SU-DHL-6 (cell line): ENCODE measurements around the gene CDH13.

ENCODE experiments used
- H2AFZ ChIP-seq: fragments of 200-600 bp; sonication (generic); 2 replicates; pipeline ENCODE4 v1.6.1; 2014; ENCODE audit warnings: low read depth, mild to moderate bottlenecking, moderate library complexity, mixed read lengths, antibody characterized with exemption, low read length; ENCODE audit not compliant: severe bottlenecking
- H3F3A ChIP-seq: fragments of 200-600 bp; shearing (Covaris generic); 2 replicates; pipeline ENCODE4 v1.6.0; 2016; ENCODE audit warnings: antibody characterized with exemption, mild to moderate bottlenecking; ENCODE audit not compliant: insufficient read depth
- H3K27ac ChIP-seq: fragments of 200-600 bp; sonication (generic); 2 replicates; pipeline ENCODE4 v1.5.1; 2016; ENCODE audit warnings: low read depth, mild to moderate bottlenecking, low read length, moderate library complexity, mixed read lengths
- H3K27me3 ChIP-seq: fragments of 200-600 bp; sonication (generic), shearing (Covaris generic); 2 replicates; pipeline ENCODE4 v1.6.0; 2014; ENCODE audit warnings: mild to moderate bottlenecking, low read length
- H3K36me3 ChIP-seq: fragments of 200-600 bp; sonication (generic); 2 replicates; pipeline ENCODE4 v1.6.1; 2014; ENCODE audit warnings: mild to moderate bottlenecking, low read length, mixed read lengths
- H3K4me2 ChIP-seq: fragments of 300-600, 200-600 bp; shearing (Covaris generic), sonication (generic); 2 replicates; pipeline ENCODE4 v1.6.0; 2014; ENCODE audit warnings: low read length, low read depth, mild to moderate bottlenecking; ENCODE audit not compliant: poor library complexity, severe bottlenecking
- H3K4me3 ChIP-seq: fragments of 200-600 bp; sonication (generic); 2 replicates; pipeline ENCODE4 v1.5.1; 2014; ENCODE audit warnings: antibody characterized with exemption, low read length, mild to moderate bottlenecking, mixed read lengths; ENCODE audit not compliant: insufficient read depth, poor library complexity, severe bottlenecking
- H3K79me2 ChIP-seq: fragments of 200-600 bp; sonication (generic); 2 replicates; pipeline ENCODE4 v1.6.1; 2014; ENCODE audit warnings: mild to moderate bottlenecking, low read length, moderate library complexity; ENCODE audit not compliant: insufficient read depth
- H3K9ac ChIP-seq: fragments of 200-600 bp; sonication (generic); 2 replicates; pipeline ENCODE4 v1.7.0; 2014; ENCODE audit warnings: mild to moderate bottlenecking, low read length
- H3K9me2 ChIP-seq: fragments of 200-600 bp; sonication (generic); replicated peaks from 2 replicates; pipeline ENCODE4 v1.6.1; 2014; ENCODE audit warnings: low read length; ENCODE audit not compliant: insufficient read depth
- H3K9me3 ChIP-seq: fragments of 200-600 bp; sonication (generic); 2 replicates; pipeline ENCODE4 v1.6.1; 2014; ENCODE audit warnings: low read length, mixed read lengths; ENCODE audit not compliant: insufficient read depth
- H4K20me1 ChIP-seq: fragments of 200-600 bp; sonication (generic); 2 replicates; pipeline ENCODE4 v1.6.1; 2014; ENCODE audit warnings: low read depth, mild to moderate bottlenecking, antibody characterized with exemption, low read length, moderate library complexity, mixed read lengths
- CTCF ChIP-seq: fragments of 200-600 bp; sonication (generic); IDR thresholded peaks from one replicate; pipeline ENCODE4 v1.5.1; 2017; ENCODE audit warnings: antibody characterized with exemption, mild to moderate bottlenecking, low read length, moderate library complexity; ENCODE audit not compliant: insufficient read depth, poor library complexity, severe bottlenecking
- EZH2phosphoT487 ChIP-seq: fragments of 200-600 bp; sonication (generic), shearing (Covaris generic); conservative IDR thresholded peaks from 2 replicates; pipeline ENCODE4 v1.6.1; 2018; ENCODE audit warnings: mild to moderate bottlenecking, antibody characterized with exemption, low read length, moderate library complexity, mixed read lengths

CDH13 gene

DNA sequence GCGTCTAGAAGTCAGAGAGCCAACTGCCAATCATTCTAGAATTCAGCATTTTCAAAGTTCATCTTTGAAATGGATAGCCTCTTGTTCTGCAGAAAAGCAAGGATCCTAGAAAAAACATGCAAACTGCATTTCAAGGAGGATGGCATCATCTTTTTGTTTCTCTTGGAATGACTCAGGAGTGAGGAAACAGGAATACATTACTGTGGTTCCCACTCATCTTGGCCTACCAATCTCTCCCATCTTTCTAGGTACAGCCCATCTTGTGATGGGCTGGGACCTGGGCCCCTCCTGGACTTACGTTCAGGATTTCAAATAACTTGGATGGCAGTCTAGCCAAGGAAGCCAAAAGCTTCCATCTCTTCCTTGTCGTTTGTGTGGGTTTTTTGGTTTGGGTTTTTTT is 363.4 kb downstream of the CDH13 start:
- Histone ChIP-seq H3K9me3 (no peaks in the 10 kb centered on the region), H3K27ac (no peak overlapping the region)

DNA sequence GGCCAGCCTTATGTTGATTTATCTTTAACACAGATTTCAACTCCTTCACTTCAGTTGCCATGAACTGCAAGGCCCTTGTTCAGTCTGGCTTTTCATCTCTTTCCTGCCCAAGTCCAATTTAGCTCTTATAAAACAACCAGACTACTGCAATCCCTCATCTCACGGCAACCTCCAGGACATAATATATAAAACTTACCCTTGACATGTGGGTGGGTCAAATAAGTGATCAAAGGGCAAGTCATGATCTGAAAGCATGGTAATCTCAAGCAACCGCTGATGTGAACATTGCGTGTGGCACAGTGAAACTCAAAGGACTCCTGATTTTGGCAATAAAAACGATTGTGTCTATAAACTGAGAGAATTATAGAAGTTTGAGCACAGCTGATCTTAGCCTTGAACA is 364.6 kb downstream of the CDH13 start:
- no peaks in the 10 kb centered on the region for H3K9me2 ChIP-seq

More for the DNA sequence above, 363.4 kb downstream of the CDH13 start:
- TF ChIP-seq CTCF = no peak
- no peak for TF ChIP-seq EZH2phosphoT487
- no peaks in the 10 kb centered on the region for H3K9me2 ChIP-seq
- no peak overlapping the region for H2AFZ ChIP-seq
- H3K4me3 ChIP-seq = no peak overlapping the region
- no peaks in the 10 kb centered on the region for H4K20me1 ChIP-seq
- no peak overlapping the region for H3K4me2 ChIP-seq
- no peak overlapping the region for H3K9ac ChIP-seq
- no peaks in the 10 kb centered on the region for H3K36me3 ChIP-seq
- H3F3A ChIP-seq = no peaks in the 10 kb centered on the region
- no peaks in the 10 kb centered on the region for H3K27me3 ChIP-seq
- no peaks in the 10 kb centered on the region for H3K79me2 ChIP-seq

GRCh38 chr16:82991966-82992675 is 365.4 kb downstream of the CDH13 start:
- Histone ChIP-seq H3F3A (no peaks in the 10 kb centered on the region), H4K20me1 (no peaks in the 10 kb centered on the region), H3K79me2 (no peaks in the 10 kb centered on the region), H3K9me2 (no peaks in the 10 kb centered on the region), H3K4me3 (no peak overlapping the region), H3K4me2 (no peak overlapping the region), H3K9me3 (no peaks in the 10 kb centered on the region), H3K27me3 (no peaks in the 10 kb centered on the region), H2AFZ (no peak overlapping the region), H3K36me3 (no peaks in the 10 kb centered on the region), H3K27ac (no peak overlapping the region), H3K9ac (no peak overlapping the region)
- no peak for TF ChIP-seq CTCF

More for the DNA sequence above, 364.6 kb downstream of the CDH13 start:
- H3K36me3 ChIP-seq = no peaks in the 10 kb centered on the region
- no peak overlapping the region for H3K27ac ChIP-seq
- H3F3A ChIP-seq = no peaks in the 10 kb centered on the region
- TF ChIP-seq CTCF (no peak), EZH2phosphoT487 (no peak)
- H3K79me2 ChIP-seq = no peaks in the 10 kb centered on the region
- H4K20me1 ChIP-seq = no peaks in the 10 kb centered on the region
- H3K9ac ChIP-seq = no peak overlapping the region
- no peaks in the 10 kb centered on the region for H3K9me3 ChIP-seq
- H3K4me3 ChIP-seq = no peak overlapping the region
- no peaks in the 10 kb centered on the region for H3K27me3 ChIP-seq
- no peak overlapping the region for H2AFZ ChIP-seq
- no peak overlapping the region for H3K4me2 ChIP-seq

GRCh38 chr16:82992786-82993185 is 366.0 kb downstream of the CDH13 start:
- Histone ChIP-seq H3K4me3 (no peak overlapping the region), H3K4me2 (no peak overlapping the region), H3K36me3 (no peaks in the 10 kb centered on the region), H3K9me3 (no peaks in the 10 kb centered on the region), H3K79me2 (no peaks in the 10 kb centered on the region), H3K9me2 (no peaks in the 10 kb centered on the region), H3K27me3 (no peaks in the 10 kb centered on the region), H3F3A (no peaks in the 10 kb centered on the region), H2AFZ (no peak overlapping the region), H3K9ac (no peak overlapping the region), H3K27ac (no peak overlapping the region), H4K20me1 (no peaks in the 10 kb centered on the region)
- TF ChIP-seq CTCF (no peak), EZH2phosphoT487 (no peak)
